CD4-positive, alpha-beta T cell treated with Interleukin-2 at 100 ng/mL for 4 hours (primary cell): Measurements from ENCODE around the gene PAQR9.
A peak's percentile ranks its signal among the peaks of the same experiment; 100 is the strongest.

Experiments used
- DNase-seq: peaks from one replicate; pipeline ENCODE4 v3.0.0-alpha.2; 2020; ENCODE audit warnings: low spot score

Gene PAQR9

GRCh38 chr3:142950972-142951371 is 12.5 kb downstream of the PAQR9 start:
- no peak for DNase-seq

DNA sequence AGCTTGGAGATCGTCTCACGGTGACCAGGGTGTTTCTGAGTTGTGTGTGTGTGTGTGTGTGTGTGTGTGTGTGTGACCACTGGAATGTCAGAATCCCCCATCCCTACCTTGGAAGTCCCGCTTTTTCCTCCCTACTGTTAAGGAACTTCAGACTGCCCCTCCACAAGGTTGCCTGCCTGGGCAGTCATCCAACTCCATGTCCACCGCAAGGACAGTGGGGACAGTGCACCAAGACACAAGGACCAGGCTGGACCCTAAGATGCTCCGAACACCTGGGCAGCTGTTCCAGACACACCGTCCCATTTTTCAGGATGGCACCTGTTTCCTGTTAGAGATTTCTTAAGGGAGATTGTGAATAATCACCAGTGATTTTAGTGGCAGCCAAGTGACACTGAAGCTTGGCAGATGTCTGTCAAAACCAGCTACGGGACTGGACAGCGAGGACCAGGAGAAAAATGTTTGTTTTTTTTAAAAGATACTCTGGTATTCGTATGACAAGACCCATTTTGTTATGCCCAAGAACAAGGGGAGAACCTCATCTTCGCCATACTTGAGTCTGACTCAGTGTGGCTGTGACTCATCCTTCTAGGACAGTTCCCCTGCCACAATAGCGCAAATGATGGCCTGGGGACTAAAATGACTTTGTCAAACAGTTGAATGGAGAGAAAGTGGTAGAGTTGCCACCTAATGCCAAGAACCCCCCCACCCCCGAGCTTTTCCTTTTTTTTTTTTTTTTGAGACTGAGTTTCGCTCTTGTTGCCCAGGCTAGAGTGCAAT is 15.5 kb downstream of the PAQR9 start:
- DNase-seq: peak; percentile 24

DNA sequence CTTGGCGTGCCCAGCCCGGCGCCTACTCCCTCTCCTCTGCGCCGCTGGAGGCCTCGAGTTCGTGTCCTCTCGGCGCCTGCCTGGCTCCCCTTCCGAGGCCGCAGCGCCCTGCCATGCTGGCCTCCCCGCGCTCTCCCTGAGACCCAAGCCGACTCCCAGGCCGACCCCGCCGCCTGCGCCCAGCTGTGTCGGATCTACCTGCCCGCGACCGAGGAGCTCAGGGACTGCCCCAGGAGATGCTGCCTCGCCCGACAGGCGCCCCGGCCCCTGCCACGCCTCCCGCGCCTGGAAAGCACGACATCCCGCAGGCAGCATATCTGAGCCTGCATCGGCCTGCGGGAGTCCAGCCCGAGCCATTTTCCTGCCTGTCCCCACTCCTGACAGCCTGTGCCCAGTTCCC is 16.1 kb downstream of the PAQR9 start:
- no peak for DNase-seq

DNA sequence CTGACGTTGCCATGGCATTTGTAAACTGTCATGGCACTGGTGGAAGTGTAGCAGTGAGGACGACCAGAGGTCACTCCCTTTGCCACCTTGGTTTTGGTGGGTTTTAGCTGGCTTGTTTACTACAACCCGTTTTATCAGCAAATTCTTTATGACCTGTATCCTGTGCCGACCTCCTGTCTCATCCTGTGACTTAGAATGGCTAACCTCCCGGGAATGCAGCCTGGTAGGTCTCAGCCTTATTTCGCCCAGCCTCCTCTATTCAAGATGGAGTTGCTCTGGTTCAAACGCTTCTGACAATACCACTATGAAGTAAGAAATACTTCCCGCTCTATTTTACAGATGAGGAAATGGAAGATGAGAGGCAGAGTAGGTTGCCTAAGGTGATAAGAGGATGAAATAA is 16.6 kb downstream of the PAQR9 start:
- DNase-seq: no peak

GRCh38 chr3:142945023-142945422 is 18.5 kb downstream of the PAQR9 start:
- no peak for DNase-seq

- DNase-seq: no peak
Observed at GRCh38 chr3:142944342-142944741, 19.1 kb downstream of the PAQR9 start.

DNA sequence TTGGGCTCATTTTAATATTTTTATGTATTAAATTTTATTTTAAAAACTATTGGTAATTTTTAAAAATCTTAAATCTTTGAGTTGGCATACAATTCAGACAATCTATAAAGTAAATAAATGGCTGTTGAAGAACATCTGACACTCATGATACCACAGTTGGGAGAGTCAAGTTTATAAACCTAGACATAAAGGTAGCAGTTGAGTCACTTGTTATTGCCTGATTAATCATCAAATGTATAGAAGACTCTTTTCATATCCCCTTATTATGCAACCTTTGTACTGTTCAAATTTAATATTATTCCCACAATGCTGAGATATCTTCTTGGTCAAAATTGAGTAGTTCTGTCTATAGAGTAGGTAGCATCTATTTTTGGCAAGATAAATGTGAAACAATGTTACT is 19.6 kb downstream of the PAQR9 start:
- DNase-seq: no peak

DNA sequence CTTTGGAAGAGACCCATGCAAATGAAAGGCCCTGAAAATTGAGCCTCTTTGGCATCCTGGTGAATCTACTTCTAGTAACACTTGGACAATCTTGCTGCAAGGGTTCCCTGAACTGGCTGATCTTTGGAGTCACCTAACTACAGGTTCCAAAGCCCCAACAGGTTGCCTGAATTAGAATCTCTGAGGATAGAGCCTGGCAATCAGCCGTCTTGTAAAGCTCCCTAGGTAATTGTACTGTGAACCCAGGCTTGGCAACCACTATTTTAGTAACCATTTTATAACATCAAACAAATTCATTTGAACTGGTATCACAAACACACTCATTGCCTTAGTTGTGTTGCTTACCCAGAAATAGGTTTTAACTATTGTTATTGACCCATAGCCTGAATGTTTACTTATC is 20.1 kb downstream of the PAQR9 start:
- no peak for DNase-seq

DNA sequence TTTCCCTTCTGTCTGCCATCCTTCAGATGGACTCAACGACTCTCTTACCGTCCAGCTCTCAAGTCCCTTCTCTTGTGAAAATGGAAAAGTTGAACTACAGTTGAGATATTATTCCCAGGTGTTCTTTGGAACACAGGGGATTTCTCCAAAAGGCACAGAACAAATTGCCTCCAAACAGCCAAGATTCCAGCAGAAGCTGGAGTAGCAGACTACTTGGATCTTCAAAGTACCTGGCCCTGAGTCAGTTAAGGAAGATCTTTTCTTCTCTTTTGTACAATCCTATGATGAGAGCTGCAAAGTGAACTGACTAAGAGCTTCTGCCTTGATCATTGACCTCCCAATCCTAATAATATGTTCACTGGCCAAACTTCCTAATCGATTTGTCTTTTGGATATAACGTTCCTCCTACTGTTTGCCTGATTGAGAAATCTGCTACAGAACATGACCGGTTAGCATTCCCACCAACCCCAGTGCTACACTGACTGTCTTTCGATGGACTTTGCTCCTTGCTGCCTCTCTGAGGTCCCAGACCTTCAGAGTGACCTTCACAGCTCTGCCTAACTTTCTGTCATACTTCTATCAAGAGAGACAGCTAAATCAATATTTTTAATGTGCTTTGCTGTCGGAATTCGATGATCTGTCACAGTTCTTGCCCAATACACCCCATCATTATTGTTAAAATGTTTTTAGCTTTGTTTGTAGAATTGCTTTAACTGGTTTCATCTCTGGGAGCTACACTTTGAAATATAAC is 21.9 kb downstream of the PAQR9 start:
- DNase-seq: no peak

DNA sequence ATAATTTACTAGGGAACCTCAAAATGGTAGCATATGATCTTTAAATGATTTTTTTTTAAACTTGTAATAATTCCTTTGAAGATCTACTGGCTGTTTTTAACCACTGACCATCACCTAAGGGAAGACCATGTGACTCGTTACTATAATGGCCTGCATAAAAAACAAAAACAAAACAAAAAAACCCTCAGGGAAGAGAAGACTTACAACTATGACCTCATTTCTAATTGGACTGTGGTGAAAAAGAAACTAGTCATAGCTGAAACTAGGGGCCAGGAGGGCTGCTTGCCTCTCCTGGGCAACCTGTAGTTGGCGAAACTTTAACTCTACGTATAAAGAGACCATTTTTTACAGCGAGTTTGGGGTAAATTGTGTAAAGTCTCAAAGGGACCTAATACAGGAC is 23.0 kb downstream of the PAQR9 start:
- DNase-seq: no peak

DNA sequence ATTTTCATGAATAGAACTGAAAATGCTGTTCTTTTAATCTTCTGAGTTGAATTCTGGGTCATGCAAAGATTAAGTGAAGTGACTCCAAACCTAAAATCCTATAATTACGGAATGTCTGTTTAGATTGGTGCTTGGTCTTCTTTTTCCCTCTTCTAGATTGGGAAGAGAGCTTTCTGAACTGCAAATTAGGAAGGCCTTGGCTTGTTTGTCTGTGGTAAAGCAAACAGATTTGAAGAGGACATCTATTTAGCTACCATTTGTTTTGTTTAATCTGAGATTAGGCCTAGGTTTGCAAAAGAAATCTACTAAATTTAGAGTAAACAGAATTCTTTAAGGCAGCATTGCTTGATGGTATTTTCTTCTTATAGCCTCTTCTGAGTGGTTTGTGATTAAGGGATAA is 23.5 kb downstream of the PAQR9 start:
- no peak for DNase-seq

DNA sequence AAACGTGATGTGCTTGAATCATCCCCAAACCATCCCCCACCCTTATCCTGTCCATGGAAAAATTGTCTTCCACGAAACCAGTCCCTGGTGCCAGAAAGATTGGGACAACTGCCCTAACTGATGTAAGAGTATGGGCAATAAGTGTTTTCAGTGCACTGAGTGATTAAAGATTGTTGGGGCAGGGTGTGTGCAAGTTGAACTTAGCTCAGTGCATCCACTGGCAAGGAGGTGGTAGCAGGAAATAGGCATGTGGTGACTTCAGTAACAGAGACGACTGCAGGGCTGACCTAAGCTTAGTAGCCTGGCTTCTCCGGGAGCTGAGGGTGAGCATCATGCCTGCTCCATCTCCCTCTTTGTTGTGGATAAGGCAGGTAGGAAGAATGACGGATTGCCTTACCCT is 27.5 kb downstream of the PAQR9 start:
- no peak for DNase-seq

- no peak for DNase-seq
Observed at GRCh38 chr3:142934887-142935269, 28.6 kb downstream of the PAQR9 start.

- DNase-seq: no peak
Observed at GRCh38 chr3:142934128-142934886, 29.2 kb downstream of the PAQR9 start.

DNA sequence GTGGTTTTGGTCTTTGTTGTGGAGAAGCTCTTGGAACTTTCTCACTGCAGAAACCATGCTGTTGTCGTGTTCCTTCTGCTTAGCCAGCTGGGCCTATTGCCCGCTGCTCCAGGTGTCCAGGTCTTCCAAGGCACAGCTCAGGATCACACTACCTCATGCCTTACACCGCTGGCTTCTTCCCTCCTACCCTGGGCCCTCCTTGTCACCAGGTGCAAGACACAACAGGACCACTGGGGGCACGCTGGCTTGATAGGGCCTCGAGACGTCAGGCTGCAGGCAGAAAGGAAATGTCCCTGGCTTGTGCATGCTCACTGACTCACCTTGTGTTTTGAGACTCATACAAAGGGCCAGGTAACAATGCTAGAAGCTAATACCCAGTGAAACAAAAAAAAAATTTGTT is 32.3 kb downstream of the PAQR9 start:
- DNase-seq: peak; percentile 35

- DNase-seq: no peak
Observed at GRCh38 chr3:142930463-142930862, 33.0 kb downstream of the PAQR9 start.

GRCh38 chr3:142929890-142930289 is 33.6 kb downstream of the PAQR9 start:
- DNase-seq: no peak

DNA sequence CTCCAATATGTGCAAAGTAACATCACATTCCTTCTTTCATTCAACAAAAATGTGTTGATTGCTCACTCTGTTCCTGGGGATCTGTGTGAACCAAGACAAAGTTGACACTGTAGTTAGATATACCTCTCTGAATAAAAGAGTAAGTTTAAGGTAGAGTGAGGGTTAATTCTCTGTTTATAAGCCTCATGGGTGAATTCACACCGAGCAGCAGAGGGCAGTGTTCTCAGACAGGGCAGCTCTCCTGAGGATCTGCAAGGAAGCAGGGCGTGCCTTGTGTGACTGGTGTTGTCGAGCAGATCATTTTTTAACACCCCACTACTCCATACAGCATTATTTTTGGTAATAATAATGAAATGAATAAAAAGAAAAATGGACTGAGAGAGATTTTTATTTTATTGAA is 34.4 kb downstream of the PAQR9 start:
- peak; percentile 29 for DNase-seq

DNA sequence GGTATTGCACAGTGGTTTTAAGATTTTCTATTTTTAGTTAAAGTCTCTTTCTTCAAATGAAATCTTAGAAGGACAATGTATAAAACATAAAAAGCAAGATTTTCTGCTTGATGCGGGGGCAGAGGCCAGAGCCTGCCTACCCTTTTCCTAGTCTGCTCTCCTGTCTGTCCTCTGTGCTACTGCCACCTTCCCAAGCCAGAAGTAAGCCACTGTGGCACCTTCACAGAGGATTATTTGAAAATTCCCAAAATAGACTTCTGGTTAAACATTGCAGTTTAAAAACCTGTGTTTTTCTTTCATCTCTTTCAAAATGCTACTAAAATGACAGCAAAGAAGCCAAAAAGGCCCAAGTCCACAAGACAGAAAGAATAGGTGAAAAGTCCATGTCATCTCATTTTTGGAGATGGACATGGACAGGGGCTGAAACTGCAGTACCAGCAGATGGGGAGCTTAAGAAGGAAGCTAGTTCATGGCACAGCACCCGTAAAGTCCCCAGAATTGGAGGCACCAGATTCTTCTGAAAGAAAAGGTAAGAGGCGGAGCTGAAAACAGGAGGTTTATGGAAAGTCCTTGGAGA is 37.0 kb downstream of the PAQR9 start:
- no peak for DNase-seq

DNA sequence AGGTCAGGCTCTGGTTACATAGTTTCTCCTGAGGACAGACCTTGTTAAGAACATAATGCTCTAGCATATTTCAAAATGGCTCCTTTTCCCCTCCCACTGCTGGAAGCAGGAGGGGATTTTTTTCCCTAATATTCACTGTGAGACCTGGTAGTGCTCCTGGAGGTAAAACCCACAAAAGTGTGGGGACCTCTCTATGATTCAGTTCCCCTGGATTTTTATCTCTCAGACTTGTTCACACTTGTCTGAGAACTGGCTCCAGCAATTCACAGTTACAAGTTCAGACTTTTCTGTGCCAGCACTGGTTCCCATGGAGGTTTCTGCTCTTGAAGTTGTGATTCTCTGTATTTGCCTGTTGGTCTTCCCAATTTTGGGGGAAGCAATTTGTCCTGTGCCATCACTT is 38.3 kb downstream of the PAQR9 start:
- DNase-seq: no peak

GRCh38 chr3:142923694-142924093 is 39.8 kb downstream of the PAQR9 start:
- no peak for DNase-seq

- no peak for DNase-seq
Observed at GRCh38 chr3:142916605-142917004, 46.9 kb downstream of the PAQR9 start.

- DNase-seq: no peak
Observed at GRCh38 chr3:142915636-142916035, 47.8 kb downstream of the PAQR9 start.
